Activated CD4-positive, alpha-beta T cell treated with anti-CD3 and anti-CD28 coated beads, Interleukin-2, amount 50 U/mL, for 4 hours (primary cell): ENCODE data around the gene ZCCHC8.
"Not testable (repeated sequence)": the region's sequence is repeated elsewhere in the genome, so short reads cannot be mapped to it uniquely, and the experiment has no call there.

Experiments used
- DNase-seq, 2 experiments: peaks; one replicate each; pipeline ENCODE4 v3.0.0-alpha.2; 2020

The ZCCHC8 gene

GRCh38 chr12:122500685-122501488, at the start of gene ZCCHC8:
Gene ZCCHC8, minus strand, starts transcription at chr12:122500932. Its CDS starts 92 bp downstream, at chr12:122500840.
- peak; percentile 96 to 97 for DNase-seq

GRCh38 chr12:122547330-122547729, 46.6 kb upstream of the ZCCHC8 start:
- no peak for DNase-seq

GRCh38 chr12:122545855-122546254, 45.1 kb upstream of the ZCCHC8 start:
- DNase-seq: no peak

GRCh38 chr12:122544537-122544936, 43.8 kb upstream of the ZCCHC8 start:
- no peak for DNase-seq

- DNase-seq: no peak
These were observed 37.8 kb upstream of the ZCCHC8 start for GRCh38 chr12:122538496-122538895.

- DNase-seq: no peak
These were observed 36.3 kb upstream of the ZCCHC8 start for GRCh38 chr12:122537021-122537420.

- no peak for DNase-seq
These were observed 33.1 kb upstream of the ZCCHC8 start for GRCh38 chr12:122533856-122534255.

GRCh38 chr12:122528992-122529391, 28.3 kb upstream of the ZCCHC8 start:
- DNase-seq: no peak

GRCh38 chr12:122528582-122528981, 27.9 kb upstream of the ZCCHC8 start:
- DNase-seq: no peak

GRCh38 chr12:122527478-122527944, 26.8 kb upstream of the ZCCHC8 start:
- peak in 1 of 2 experiments; percentile 7 for DNase-seq

GRCh38 chr12:122526683-122527477, 26.1 kb upstream of the ZCCHC8 start, which contains the start of the genes KNTC1 and RSRC2:
Gene KNTC1, plus strand, starts transcription at chr12:122527249. Its CDS starts 2,815 bp downstream, at chr12:122530064.
Gene RSRC2, minus strand, starts transcription at chr12:122526936. Its CDS starts 83 bp downstream, at chr12:122526853.
- DNase-seq: peak; percentile 97 to 98

GRCh38 chr12:122523846-122524718, 23.4 kb upstream of the ZCCHC8 start:
- DNase-seq: no peak

GRCh38 chr12:122523280-122523679, 22.5 kb upstream of the ZCCHC8 start:
- no peak for DNase-seq

GRCh38 chr12:122520676-122521075, 19.9 kb upstream of the ZCCHC8 start:
- no peak for DNase-seq

GRCh38 chr12:122519418-122519817, 18.7 kb upstream of the ZCCHC8 start:
- DNase-seq: no peak

- DNase-seq: no peak
These were observed 18.2 kb upstream of the ZCCHC8 start for GRCh38 chr12:122518908-122519307.

GRCh38 chr12:122517877-122518276, 17.1 kb upstream of the ZCCHC8 start:
- DNase-seq: no peak

- DNase-seq: no peak
These were observed 16.0 kb upstream of the ZCCHC8 start for GRCh38 chr12:122516544-122517361.

- DNase-seq: no peak
These were observed 14.5 kb upstream of the ZCCHC8 start for GRCh38 chr12:122515275-122515674.

GRCh38 chr12:122513660-122514059, 12.9 kb upstream of the ZCCHC8 start:
- no peak for DNase-seq

GRCh38 chr12:122513028-122513427, 12.3 kb upstream of the ZCCHC8 start:
- DNase-seq: not testable (repeated sequence)

- DNase-seq: no peak
These were observed 7.4 kb upstream of the ZCCHC8 start for GRCh38 chr12:122508163-122508562.
